Mesenchymal stem cell (in vitro differentiated cells and primary cell): ENCODE measurements around the gene WDR77.

Experiments
- DNase-seq: peaks from one replicate; pipeline ENCODE4 v3.0.0-alpha.2; 2013
- H2AFZ ChIP-seq: one replicate; pipeline ENCODE4 v1.6.1; 2013; ENCODE audit warnings: low read depth, mild to moderate bottlenecking, control low read depth, inconsistent platforms, low read length, moderate library complexity
- H2AK5ac ChIP-seq: 2 replicates; pipeline ENCODE4 v1.6.1; 2013; ENCODE audit warnings: low read length, moderate library complexity, mild to moderate bottlenecking, inconsistent platforms; ENCODE audit not compliant: severe bottlenecking
- H2BK120ac ChIP-seq: one replicate; pipeline ENCODE4 v1.6.1; 2013; ENCODE audit warnings: low read depth, mild to moderate bottlenecking, inconsistent platforms, low read length, moderate library complexity
- H2BK12ac ChIP-seq, 2 experiments: one replicate each; pipeline ENCODE4 v1.6.1; 2013; ENCODE audit warnings: inconsistent platforms in 2 of 2, low read length in 2 of 2, mild to moderate bottlenecking in 2 of 2, moderate library complexity in 2 of 2, control low read depth in 1 of 2
- H2BK15ac ChIP-seq: one replicate; pipeline ENCODE4 v1.6.1; 2013; ENCODE audit warnings: mild to moderate bottlenecking, low read depth, inconsistent platforms; ENCODE audit not compliant: poor library complexity, severe bottlenecking
- H2BK5ac ChIP-seq: 2 replicates; pipeline ENCODE4 v1.6.1; 2013; ENCODE audit warnings: low read depth, mild to moderate bottlenecking, low read length, control low read depth, inconsistent platforms; ENCODE audit not compliant: poor library complexity, severe bottlenecking
- H3K14ac ChIP-seq, 2 experiments: one replicate each; pipeline ENCODE4 v1.6.1; 2013; ENCODE audit warnings: inconsistent platforms in 2 of 2, low read length in 2 of 2, control low read depth in 1 of 2, mild to moderate bottlenecking in 1 of 2, moderate library complexity in 1 of 2
- H3K18ac ChIP-seq, 2 experiments: one replicate each; pipeline ENCODE4 v1.6.1; 2013; ENCODE audit warnings: inconsistent platforms in 2 of 2, low read length in 2 of 2, control low read depth in 1 of 2, low read depth in 1 of 2, mild to moderate bottlenecking in 1 of 2
- H3K23ac ChIP-seq, 2 experiments: one replicate each; pipeline ENCODE4 v1.6.1; 2013; ENCODE audit warnings: inconsistent platforms in 2 of 2, low read length in 2 of 2, mild to moderate bottlenecking in 2 of 2, moderate library complexity in 2 of 2, control low read depth in 1 of 2
- H3K27ac ChIP-seq: 2 replicates; pipeline ENCODE4 v1.5.1; 2013; ENCODE audit warnings: mild to moderate bottlenecking, moderate library complexity, low read length, control low read depth, inconsistent platforms; ENCODE audit not compliant: poor library complexity, severe bottlenecking
- H3K27me3 ChIP-seq, 2 experiments: 2 replicates each; pipeline versions ENCODE4 v1.6.1 to v1.7.0; 2013; ENCODE audit warnings: low read length in 2 of 2, mild to moderate bottlenecking in 2 of 2, moderate library complexity in 2 of 2, control low read depth in 1 of 2, inconsistent platforms in 1 of 2; ENCODE audit not compliant: control insufficient read depth in 1 of 2, insufficient read depth in 1 of 2
- H3K36me3 ChIP-seq, 2 experiments: 2 replicates each; pipeline versions ENCODE4 v1.6.1 to v1.7.0; 2013; ENCODE audit warnings: low read length in 2 of 2, control low read depth in 1 of 2, inconsistent platforms in 1 of 2, low read depth in 1 of 2, mild to moderate bottlenecking in 1 of 2; ENCODE audit not compliant: insufficient read depth in 2 of 2, control insufficient read depth in 1 of 2
- H3K4ac ChIP-seq, 2 experiments: one replicate each; pipeline ENCODE4 v1.6.1; 2013; ENCODE audit warnings: inconsistent platforms in 2 of 2, low read length in 2 of 2, mild to moderate bottlenecking in 2 of 2, moderate library complexity in 2 of 2, control low read depth in 1 of 2, low read depth in 1 of 2
- H3K4me1 ChIP-seq: 2 replicates; pipeline ENCODE4 v1.6.1; 2013; ENCODE audit warnings: low read depth, low read length, control low read depth; ENCODE audit not compliant: control insufficient read depth, insufficient read depth
- H3K4me2 ChIP-seq: 2 replicates; pipeline ENCODE4 v1.6.1; 2013; ENCODE audit warnings: low read length, mild to moderate bottlenecking, inconsistent platforms; ENCODE audit not compliant: poor library complexity, severe bottlenecking
- H3K4me3 ChIP-seq, 2 experiments: 2 replicates each; pipeline versions ENCODE4 v1.5.1 to v1.7.0; 2013; ENCODE audit warnings: low read length in 2 of 2, mild to moderate bottlenecking in 2 of 2, control low read depth in 1 of 2, low read depth in 1 of 2; ENCODE audit not compliant: insufficient read depth in 1 of 2
- H3K79me1 ChIP-seq: replicated peaks from 2 replicates; pipeline ENCODE4 v1.6.1; 2013; ENCODE audit warnings: mild to moderate bottlenecking, control low read depth, low read length, inconsistent platforms; ENCODE audit not compliant: poor library complexity, severe bottlenecking
- H3K9ac ChIP-seq: 2 replicates; pipeline ENCODE4 v1.7.0; 2013; ENCODE audit warnings: mild to moderate bottlenecking, low read length, moderate library complexity
- H3K9me3 ChIP-seq: 2 replicates; pipeline ENCODE4 v1.7.0; 2013; ENCODE audit warnings: mild to moderate bottlenecking, low read length; ENCODE audit not compliant: control insufficient read depth
- H4K8ac ChIP-seq: one replicate; pipeline ENCODE4 v1.6.1; 2013; ENCODE audit warnings: inconsistent platforms, mild to moderate bottlenecking, low read length, moderate library complexity
- H4K91ac ChIP-seq: one replicate; pipeline ENCODE4 v1.6.1; 2013; ENCODE audit warnings: mild to moderate bottlenecking, low read length, inconsistent platforms
- WGBS: methylation state at CpG from one replicate; pipeline ENCODE4 v1.1.7; 2013; ENCODE audit warnings: mixed read lengths; 5-methylcytosine and 5-hydroxymethylcytosine counted together

WDR77 gene

GRCh38 chr1:111475701-111476100 lies 26.6 kb upstream of the WDR77 start:
- Histone ChIP-seq H2BK120ac (no peak overlapping the region), H3K4me3 (no peak overlapping the region), H2BK5ac (no peak overlapping the region), H4K8ac (no peak overlapping the region), H2BK12ac (no peak overlapping the region), H3K79me1 (no peaks in the 10 kb centered on the region), H3K9me3 (no peaks in the 10 kb centered on the region), H3K18ac (no peak overlapping the region), H3K14ac (no peak overlapping the region), H3K23ac (no peak overlapping the region), H3K36me3 (peaks cover 0 to 11% of the 10 kb centered on the region in 2 experiments), H3K27ac (no peak overlapping the region), H2AK5ac (no peak overlapping the region), H2AFZ (no peak overlapping the region), H2BK15ac (no peak overlapping the region), H4K91ac (no peak overlapping the region), H3K4ac (no peak overlapping the region), H3K9ac (no peak overlapping the region), H3K4me2 (no peak overlapping the region), H3K27me3 (no peaks in the 10 kb centered on the region), H3K4me1 (no peaks in the 10 kb centered on the region)
- no peak for DNase-seq
- 83% methylated on average over 5 of the region's 5 CpGs for WGBS

GRCh38 chr1:111474521-111474920 lies 25.5 kb upstream of the WDR77 start:
- no peak overlapping the region for H2AFZ ChIP-seq
- H3K14ac ChIP-seq: no peak overlapping the region
- H4K8ac ChIP-seq: no peak overlapping the region
- no peak overlapping the region for H3K4ac ChIP-seq
- H3K36me3 ChIP-seq: peaks cover 0 to 23% of the 10 kb centered on the region in 2 experiments
- H3K79me1 ChIP-seq: no peaks in the 10 kb centered on the region
- H3K4me2 ChIP-seq: no peak overlapping the region
- no peaks in the 10 kb centered on the region for H3K9me3 ChIP-seq
- H3K4me1 ChIP-seq: no peaks in the 10 kb centered on the region
- H3K4me3 ChIP-seq: no peak overlapping the region
- no peak overlapping the region for H2BK15ac ChIP-seq
- no peak overlapping the region for H4K91ac ChIP-seq
- H2BK5ac ChIP-seq: no peak overlapping the region
- WGBS: 96% methylated on average over 3 of the region's 4 CpGs
- no peaks in the 10 kb centered on the region for H3K27me3 ChIP-seq
- H2AK5ac ChIP-seq: no peak overlapping the region
- no peak overlapping the region for H3K27ac ChIP-seq
- H3K23ac ChIP-seq: no peak overlapping the region
- H3K9ac ChIP-seq: no peak overlapping the region
- H3K18ac ChIP-seq: no peak overlapping the region
- no peak overlapping the region for H2BK12ac ChIP-seq
- no peak overlapping the region for H2BK120ac ChIP-seq
- no peak for DNase-seq

GRCh38 chr1:111474106-111474505 lies 25.1 kb upstream of the WDR77 start:
- Histone ChIP-seq H2BK120ac (no peak overlapping the region), H3K27me3 (no peaks in the 10 kb centered on the region)
- DNase-seq: no peak

GRCh38 chr1:111471538-111471937 lies 22.5 kb upstream of the WDR77 start:
- Histone ChIP-seq H3K27me3 (no peaks in the 10 kb centered on the region), H3K4me2 (no peak overlapping the region), H2AK5ac (no peak overlapping the region), H3K79me1 (no peaks in the 10 kb centered on the region), H2BK15ac (no peak overlapping the region), H4K8ac (no peak overlapping the region), H3K36me3 (peaks cover 0 to 44% of the 10 kb centered on the region in 2 experiments), H2BK12ac (no peak overlapping the region), H3K27ac (no peak overlapping the region), H2BK120ac (no peak overlapping the region), H4K91ac (no peak overlapping the region), H3K9me3 (no peaks in the 10 kb centered on the region), H3K14ac (no peak overlapping the region), H3K18ac (no peak overlapping the region), H3K23ac (no peak overlapping the region), H3K4me1 (no peaks in the 10 kb centered on the region), H2BK5ac (no peak overlapping the region), H3K4me3 (no peak overlapping the region), H3K9ac (no peak overlapping the region), H2AFZ (no peak overlapping the region), H3K4ac (no peak overlapping the region)
- no peak for DNase-seq
- WGBS: 100% methylated on average over 1 of the region's 3 CpGs

More at GRCh38 chr1:111474106-111474505, 25.1 kb upstream of the WDR77 start:
- no peak overlapping the region for H3K14ac ChIP-seq
- no peak overlapping the region for H3K4me3 ChIP-seq
- no peak overlapping the region for H4K91ac ChIP-seq
- H2AK5ac ChIP-seq: no peak overlapping the region
- H4K8ac ChIP-seq: no peak overlapping the region
- H3K27ac ChIP-seq: no peak overlapping the region
- H3K79me1 ChIP-seq: no peaks in the 10 kb centered on the region
- no peaks in the 10 kb centered on the region for H3K9me3 ChIP-seq
- no peak overlapping the region for H3K4ac ChIP-seq
- WGBS: 97% methylated on average over 5 of the region's 5 CpGs
- H3K4me1 ChIP-seq: no peaks in the 10 kb centered on the region
- no peak overlapping the region for H2AFZ ChIP-seq
- H3K9ac ChIP-seq: no peak overlapping the region
- no peak overlapping the region for H2BK15ac ChIP-seq
- no peak overlapping the region for H2BK5ac ChIP-seq
- no peak overlapping the region for H3K23ac ChIP-seq
- no peak overlapping the region for H3K18ac ChIP-seq
- H3K4me2 ChIP-seq: no peak overlapping the region
- H3K36me3 ChIP-seq: peaks cover 0 to 27% of the 10 kb centered on the region in 2 experiments
- no peak overlapping the region for H2BK12ac ChIP-seq
